CD14-positive monocyte (primary cell): ENCODE data around the gene NHS. TPM values are rescaled to one million over a fixed set of nuclear protein-coding genes. Genes with fewer than 3 reads are reported as not detected.

ENCODE experiments used
- DNase-seq, 3 donors: peaks; one replicate each; pipeline ENCODE4 v3.0.0-alpha.2; 2011 to 2022
- H2AFZ ChIP-seq: 2 replicates; pipeline ENCODE4 v1.6.0; 2012; ENCODE audit warnings: mild to moderate bottlenecking, low read depth, low read length, inconsistent platforms; ENCODE audit not compliant: insufficient read depth, poor library complexity, severe bottlenecking
- H3K27ac ChIP-seq, 2 donors: 1 replicate in 1 of 2; 2 replicates in 1 of 2; pipeline ENCODE4 v1.5.1; 2012 to 2013; ENCODE audit warnings: low read length in 2 of 2, control low read depth in 1 of 2, inconsistent platforms in 1 of 2, low read depth in 1 of 2, mild to moderate bottlenecking in 1 of 2
- H3K27me3 ChIP-seq, 2 donors: one replicate each; pipeline versions ENCODE4 v1.6.0 to v1.6.1; 2011 to 2013; ENCODE audit warnings: low read length in 2 of 2; ENCODE audit not compliant: control insufficient read depth in 2 of 2, insufficient read depth in 2 of 2
- H3K36me3 ChIP-seq, 2 donors: replicated peaks in 1 of 2; 1 replicate in 1 of 2; 2 replicates in 1 of 2; pipeline versions ENCODE4 v1.5.1 to v1.6.1; 2012 to 2013; ENCODE audit warnings: low read length in 2 of 2, control low read depth in 1 of 2, inconsistent platforms in 1 of 2, mild to moderate bottlenecking in 1 of 2; ENCODE audit not compliant: insufficient read depth in 2 of 2, control insufficient read depth in 1 of 2
- H3K4me1 ChIP-seq, 2 donors: 1 replicate in 1 of 2; 2 replicates in 1 of 2; pipeline versions ENCODE4 v1.5.1 to v1.6.1; 2012 to 2013; ENCODE audit warnings: low read length in 2 of 2, control low read depth in 1 of 2, inconsistent platforms in 1 of 2, mild to moderate bottlenecking in 1 of 2, moderate library complexity in 1 of 2; ENCODE audit not compliant: insufficient read depth in 2 of 2, control insufficient read depth in 1 of 2
- H3K4me2 ChIP-seq: replicated peaks from 2 replicates; pipeline ENCODE3; 2012; ENCODE audit warnings: low read length, moderate library complexity, mild to moderate bottlenecking; ENCODE audit not compliant: poor library complexity, severe bottlenecking; ENCODE audit errors: extremely low read depth
- H3K4me3 ChIP-seq, 3 experiments: fragments of 200-600 bp in 1 of 3; sonication (generic) in 1 of 3; replicated peaks in 1 of 3; 1 replicate in 2 of 3; 2 replicates in 1 of 3; pipeline ENCODE4 v1.5.1; 2011 to 2013; ENCODE audit warnings: low read length in 3 of 3, mild to moderate bottlenecking in 3 of 3, control low read depth in 2 of 3, low read depth in 2 of 3, inconsistent platforms in 1 of 3, moderate library complexity in 1 of 3
- H3K79me2 ChIP-seq: 2 replicates; pipeline ENCODE4 v1.6.0; 2012; ENCODE audit warnings: mild to moderate bottlenecking, control low read depth, inconsistent platforms, low read length, moderate library complexity; ENCODE audit not compliant: insufficient read depth
- H3K9ac ChIP-seq: 2 replicates; pipeline ENCODE4 v1.6.0; 2017; ENCODE audit warnings: low read length, mild to moderate bottlenecking; ENCODE audit not compliant: insufficient read depth, poor library complexity, severe bottlenecking
- H3K9me3 ChIP-seq, 2 donors: replicated peaks in 1 of 2; 1 replicate in 1 of 2; 2 replicates in 1 of 2; pipeline versions ENCODE4 v1.5.1 to v1.6.1; 2012 to 2013; ENCODE audit warnings: low read length in 2 of 2, control low read depth in 1 of 2; ENCODE audit not compliant: control insufficient read depth in 1 of 2, insufficient read depth in 1 of 2
- H4K20me1 ChIP-seq: 2 replicates; pipeline ENCODE4 v1.6.0; 2012; ENCODE audit warnings: mild to moderate bottlenecking, low read length, control low read depth, moderate library complexity; ENCODE audit not compliant: insufficient read depth
- H3K27ac Mint-ChIP-seq, 7 donors: one replicate each; pipeline ENCODE4 v1.8.0; 2020; ENCODE audit warnings: mild to moderate bottlenecking in 7 of 7, mixed read lengths in 7 of 7, moderate library complexity in 6 of 7, inconsistent platforms in 2 of 7
- H3K27me3 Mint-ChIP-seq, 3 donors: one replicate each; pipeline ENCODE4 v1.8.0; 2021 to 2022; ENCODE audit warnings: low read depth in 3 of 3, mild to moderate bottlenecking in 3 of 3, mixed read lengths in 3 of 3, moderate library complexity in 3 of 3, inconsistent platforms in 1 of 3
- H3K36me3 Mint-ChIP-seq, 2 donors: one replicate each; pipeline ENCODE4 v1.8.0; 2020; ENCODE audit warnings: mixed read lengths in 2 of 2, inconsistent platforms in 1 of 2, mild to moderate bottlenecking in 1 of 2
- H3K4me1 Mint-ChIP-seq: one replicate; pipeline ENCODE4 v1.8.0; 2020; ENCODE audit warnings: mild to moderate bottlenecking, mixed read lengths
- H3K4me3 Mint-ChIP-seq, 2 donors: one replicate each; pipeline ENCODE4 v1.8.0; 2020; ENCODE audit warnings: mild to moderate bottlenecking in 2 of 2, mixed read lengths in 2 of 2, moderate library complexity in 1 of 2
- H3K9me3 Mint-ChIP-seq, 7 donors: one replicate each; pipeline ENCODE4 v1.8.0; 2020 to 2022; ENCODE audit warnings: mixed read lengths in 7 of 7, mild to moderate bottlenecking in 6 of 7, moderate library complexity in 6 of 7, inconsistent platforms in 2 of 7
- CTCF ChIP-seq: fragments of 200-600 bp; IDR thresholded peaks from one replicate; pipeline ENCODE4 v1.8.0; 2022; ENCODE audit warnings: antibody characterized with exemption, mild to moderate bottlenecking
- WGBS: methylation state at CpG from one replicate; pipeline ENCODE4 v1.1.5; 2013; ENCODE audit warnings: missing lambda C conversion rate; ENCODE audit not compliant: insufficient coverage; 5-methylcytosine and 5-hydroxymethylcytosine counted together
- intact Hi-C, 2 donors: fragments of 100-400 bp; cut with micrococcal nuclease; formaldehyde crosslinking; loops; one replicate each; pipeline versions ENCODE4 v1.15.0 to v1.15.1; 2023
- polyA plus RNA-seq, 3 donors: library from polyadenylated mRNA; depleted of rRNA in 1 of 3; unstranded in 2 of 3; stranded (reverse) in 1 of 3; fragments of 300-500 nt in 2 of 3; fragments of >200 nt in 1 of 3; fragmentation: Illumina TruSeq in 2 of 3; gene quantifications; 1 replicate in 2 of 3; 2 replicates in 1 of 3; pipeline ENCODE4 v1.2.3, GENCODE V29; 2012 to 2021

The NHS gene
- polyA plus RNA-seq, 3 donors: 0.86 to 1.8 (median 1.3) TPM

DNA sequence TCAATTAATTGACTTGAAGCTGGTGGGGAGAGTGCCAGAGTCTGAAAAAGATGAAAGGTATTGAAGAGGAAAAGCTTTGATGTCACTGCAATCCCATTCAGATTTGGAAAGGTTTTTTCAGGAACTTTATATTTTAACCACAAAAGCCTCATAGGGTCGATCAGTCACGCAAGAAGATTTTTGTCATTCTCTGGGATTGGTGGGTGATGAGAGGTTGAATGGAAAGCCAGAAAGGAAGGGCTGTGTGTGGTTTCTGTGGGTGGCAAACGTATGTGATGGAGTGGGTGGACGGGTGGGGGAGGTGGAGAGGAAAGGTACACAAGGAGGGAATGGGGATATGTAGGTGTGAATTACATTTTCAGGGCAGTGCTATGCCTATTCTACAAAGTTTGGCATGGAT is 188.5 kb downstream of the NHS start:
- Histone ChIP-seq H3K9ac (no peak overlapping the region), H3K9me3 (no peaks in the 10 kb centered on the region), H3K36me3 (no peaks in the 10 kb centered on the region), H3K4me1 (peaks cover 44 to 47% of the 10 kb centered on the region in 2 donors), H3K4me2 (no peak overlapping the region), H3K27me3 (no peaks in the 10 kb centered on the region), H3K79me2 (no peaks in the 10 kb centered on the region), H2AFZ (no peak overlapping the region), H3K4me3 (no peak overlapping the region), H4K20me1 (no peaks in the 10 kb centered on the region), H3K27ac (no peak overlapping the region)
- peaks cover 0 to 3% (median 0%) of the 10 kb centered on the region in 7 donors for H3K9me3 Mint-ChIP-seq
- intact Hi-C loops: no loop called here
- peaks cover 0 to 11% (median 2%) of the 10 kb centered on the region in 3 donors for H3K27me3 Mint-ChIP-seq
- peak overlapping the region in 2 of 7 donors; percentile 26 to 66 for H3K27ac Mint-ChIP-seq
- no peaks in the 10 kb centered on the region for H3K36me3 Mint-ChIP-seq
- peaks cover 54% of the 10 kb centered on the region for H3K4me1 Mint-ChIP-seq
- WGBS: 0% methylated on average over 1 of the region's 4 CpGs
- no peak for TF ChIP-seq CTCF
- H3K4me3 Mint-ChIP-seq: no peak overlapping the region
- peak in 1 of 3 donors; percentile 10 for DNase-seq

GRCh38 chrX:17564689-17565409 is 189.8 kb downstream of the NHS start:
- H3K36me3 ChIP-seq: no peaks in the 10 kb centered on the region
- H3K4me1 ChIP-seq: peaks cover 33 to 36% of the 10 kb centered on the region in 2 donors
- H3K4me2 ChIP-seq: peak overlapping the region; percentile 6
- peaks cover 43% of the 10 kb centered on the region for H3K4me1 Mint-ChIP-seq
- H3K9me3 ChIP-seq: no peaks in the 10 kb centered on the region
- H3K4me3 ChIP-seq: no peak overlapping the region
- H2AFZ ChIP-seq: peak overlapping the region; percentile 30
- H3K79me2 ChIP-seq: no peaks in the 10 kb centered on the region
- no peaks in the 10 kb centered on the region for H3K36me3 Mint-ChIP-seq
- H3K27me3 Mint-ChIP-seq: peaks cover 0 to 11% (median 2%) of the 10 kb centered on the region in 3 donors
- H3K27ac ChIP-seq: peak overlapping the region; percentile 77 to 78
- H3K27ac Mint-ChIP-seq: peak overlapping the region; percentile 78 to 97 (median 88)
- DNase-seq: peak; percentile 71 to 86 (median 78)
- no peak overlapping the region for H3K9ac ChIP-seq
- H3K9me3 Mint-ChIP-seq: peaks cover 0 to 7% (median 2%) of the 10 kb centered on the region in 7 donors
- peak overlapping the region; percentile 6 to 63 for H3K4me3 Mint-ChIP-seq
- intact Hi-C loops: no loop called here
- H4K20me1 ChIP-seq: no peaks in the 10 kb centered on the region
- no peaks in the 10 kb centered on the region for H3K27me3 ChIP-seq
- TF ChIP-seq CTCF: no peak
- WGBS: 50% methylated on average over 1 of the region's 7 CpGs
